Hematopoietic multipotent progenitor cell treated with erythropoietin and hydrocortisone succinate and interleukin-3 and kit ligand, for 17 days (in vitro differentiated cells): ENCODE results near the gene APP.
"Not testable (repeated sequence)": the region's sequence is repeated elsewhere in the genome, so short reads cannot be mapped to it uniquely, and the experiment has no call there.

Experiments
- DNase-seq: peaks from one replicate; pipeline ENCODE4 v3.0.0-alpha.2; 2015; ENCODE audit warnings: low spot score

APP gene

GRCh38 chr21:26060335-26061115 lies 110.0 kb downstream of the APP start:
- no peak for DNase-seq

- no peak for DNase-seq
Observed at GRCh38 chr21:26057477-26058170, 112.9 kb downstream of the APP start.

- no peak for DNase-seq
Observed at GRCh38 chr21:26055841-26056264, 114.7 kb downstream of the APP start.

- DNase-seq = no peak
Observed at GRCh38 chr21:26055010-26055409, 115.6 kb downstream of the APP start.

- DNase-seq = no peak
Observed at GRCh38 chr21:26052057-26052456, 118.5 kb downstream of the APP start.

GRCh38 chr21:26050857-26051256 lies 119.7 kb downstream of the APP start:
- DNase-seq = no peak

GRCh38 chr21:26049803-26050202 lies 120.8 kb downstream of the APP start:
- DNase-seq = no peak

- DNase-seq = no peak
Observed at GRCh38 chr21:26047279-26047967, 123.1 kb downstream of the APP start.

- no peak for DNase-seq
Observed at GRCh38 chr21:26043891-26044290, 126.7 kb downstream of the APP start.

- no peak for DNase-seq
Observed at GRCh38 chr21:26042181-26042876, 128.2 kb downstream of the APP start.

- DNase-seq = no peak
Observed at GRCh38 chr21:26041431-26042180, 129.0 kb downstream of the APP start.

GRCh38 chr21:26036916-26037315 lies 133.7 kb downstream of the APP start:
- DNase-seq = no peak

- no peak for DNase-seq
Observed at GRCh38 chr21:26032263-26032662, 138.3 kb downstream of the APP start.

GRCh38 chr21:26028183-26028582 lies 142.4 kb downstream of the APP start:
- DNase-seq = no peak

- no peak for DNase-seq
Observed at GRCh38 chr21:26027696-26028095, 142.9 kb downstream of the APP start.

- DNase-seq = no peak
Observed at GRCh38 chr21:26025536-26026512, 144.7 kb downstream of the APP start.

- DNase-seq = not testable (repeated sequence)
Observed at GRCh38 chr21:26023406-26023805, 147.2 kb downstream of the APP start.

GRCh38 chr21:26022598-26023337 lies 147.8 kb downstream of the APP start:
- DNase-seq = not testable (repeated sequence)

- no peak for DNase-seq
Observed at GRCh38 chr21:26020510-26020909, 150.1 kb downstream of the APP start.

- no peak for DNase-seq
Observed at GRCh38 chr21:26020081-26020480, 150.5 kb downstream of the APP start.
